Heart right ventricle (tissue), 16 donors: Measurements from ENCODE around the gene CLASRP. TPM values are rescaled to one million over a fixed set of nuclear protein-coding genes. Genes with fewer than 3 reads are reported as not detected.

Experiments used
- ATAC-seq, 8 donors: fragments of 200-7000 bp; cut with Tn5 transposase; one replicate each; pipeline ENCODE4 v1.9.1; 2020; ENCODE audit warnings: mild to moderate bottlenecking in 8 of 8, moderate library complexity in 8 of 8, moderate number of reproducible peaks in 1 of 8
- DNase-seq, 2 donors: peaks; one replicate each; pipeline ENCODE4 v3.0.0-alpha.2; 2020
- H3K27ac ChIP-seq, 10 donors: fragments of 200-600 bp; sonication (generic) in 2 of 10; one replicate each; pipeline versions ENCODE4 v1.5.0 to v1.8.0; 2020 to 2022; ENCODE audit warnings: mild to moderate bottlenecking in 3 of 10
- H3K27me3 ChIP-seq, 7 donors: fragments of 200-600 bp; one replicate each; pipeline ENCODE4 v1.8.0; 2021 to 2022; ENCODE audit warnings: mild to moderate bottlenecking in 2 of 7
- H3K36me3 ChIP-seq, 9 donors: fragments of 200-600 bp; sonication (generic) in 1 of 9; one replicate each; pipeline versions ENCODE4 v1.5.0 to v1.8.0; 2020 to 2022; ENCODE audit warnings: mild to moderate bottlenecking in 2 of 9
- H3K4me1 ChIP-seq, 9 donors: fragments of 200-600 bp; sonication (generic) in 1 of 9; one replicate each; pipeline versions ENCODE4 v1.5.0 to v1.8.0; 2020 to 2022; ENCODE audit warnings: mild to moderate bottlenecking in 4 of 9
- H3K4me3 ChIP-seq, 10 donors: fragments of 200-600 bp; sonication (generic) in 2 of 10; one replicate each; pipeline versions ENCODE4 v1.5.0 to v1.8.0; 2020 to 2022; ENCODE audit warnings: mild to moderate bottlenecking in 7 of 10, moderate library complexity in 2 of 10
- H3K9me3 ChIP-seq, 11 donors: fragments of 200-600 bp in 10 of 11; sonication (generic) in 2 of 11; one replicate each; pipeline versions ENCODE4 v1.5.0 to v1.8.0; 2013 to 2022; ENCODE audit warnings: mild to moderate bottlenecking in 2 of 11, control low read depth in 1 of 11, moderate library complexity in 1 of 11
- WGBS, 2 donors: extraction: QIAGEN DNeasy Blood & Tissue Kit; methylation state at CpG; one replicate each; pipeline ENCODE4 v1.1.7; 2013; ENCODE audit warnings: inconsistent platforms in 1 of 2; 5-methylcytosine and 5-hydroxymethylcytosine counted together
- intact Hi-C, 10 donors: fragments of 100-400 bp; cut with DNase I; formaldehyde crosslinking; loops; one replicate each; pipeline versions ENCODE4 v1.11.1 to v1.14.2; 2022
- polyA plus RNA-seq, 2 donors: library from polyadenylated mRNA; stranded (reverse); fragments of 200-250 nt; gene quantifications; one replicate each; pipeline ENCODE4 v1.2.3, GENCODE V29; 2013
- total RNA-seq, 10 donors: library from RNA; stranded (reverse); fragmentation: NEBNext Ultra II Directional in 3 of 10; extraction: Animal tissue kit (Norgen Biotek cat#: 25700) in 3 of 10; gene quantifications; one replicate each; pipeline versions ENCODE4 v1.2.1 to v1.2.4, GENCODE V29; 2021 to 2023
- TF ChIP-seq, protein P1 (sequence below), 9 donors: fragments of 200-600 bp; sonication (generic) in 2 of 9; IDR thresholded peaks; one replicate each; pipeline versions ENCODE4 v1.5.0 to v1.8.0; 2021 to 2022; ENCODE audit warnings: antibody characterized with exemption in 9 of 9, mild to moderate bottlenecking in 5 of 9, moderate library complexity in 1 of 9
- donor health status: Arrhythmogenic right ventricular cardiomyopathy.
- donor health status: ischemic (EF 13 %, LVEDD 7.1; RV severe dilation, severe dysfunction).
- donor health status: healthy with polysubstance abuse.
- donor health status: DM: no; HTN: yes; CAD: no.
- donor health status: DM: no; HTN: no; CAD: no.
- donor health status: ischemic (EF 25% LVEDD 6.9; RV normal size, moderate dysfunction).
- donor health status: ischemic (EF 25% LVEDD 5.7; RV mildly dilated, moderate dysfunction).
- donor health status: healthy.
- donor health status: DM: yes; HTN: yes; CAD: no.
- donor health status: Ischemic cardiomyopathy.
- donor health status: ischemic (EF 35%, LVEDD 5.7; RV mildly dilated, moderate dysfunction).
- donor health status: nonischemic (EF 11% LVEDD 7.7; RV severe dilation, severe dysfunction).
- donor health status: DM: yes; HTN: yes; CAD: no.
- donor health status: PGD.
- donor health status: ischemic (EF 29% LVEDD 5.4; RV normal size, mild dysfunction).
- donor health status: nonischemic (EF 23%, LVEDD 6.1; RV moderate dilation, normal function).

Gene CLASRP
- total and polyA plus RNA-seq, 12 donors: 24.0 to 142 (median 30.0) TPM

DNA sequence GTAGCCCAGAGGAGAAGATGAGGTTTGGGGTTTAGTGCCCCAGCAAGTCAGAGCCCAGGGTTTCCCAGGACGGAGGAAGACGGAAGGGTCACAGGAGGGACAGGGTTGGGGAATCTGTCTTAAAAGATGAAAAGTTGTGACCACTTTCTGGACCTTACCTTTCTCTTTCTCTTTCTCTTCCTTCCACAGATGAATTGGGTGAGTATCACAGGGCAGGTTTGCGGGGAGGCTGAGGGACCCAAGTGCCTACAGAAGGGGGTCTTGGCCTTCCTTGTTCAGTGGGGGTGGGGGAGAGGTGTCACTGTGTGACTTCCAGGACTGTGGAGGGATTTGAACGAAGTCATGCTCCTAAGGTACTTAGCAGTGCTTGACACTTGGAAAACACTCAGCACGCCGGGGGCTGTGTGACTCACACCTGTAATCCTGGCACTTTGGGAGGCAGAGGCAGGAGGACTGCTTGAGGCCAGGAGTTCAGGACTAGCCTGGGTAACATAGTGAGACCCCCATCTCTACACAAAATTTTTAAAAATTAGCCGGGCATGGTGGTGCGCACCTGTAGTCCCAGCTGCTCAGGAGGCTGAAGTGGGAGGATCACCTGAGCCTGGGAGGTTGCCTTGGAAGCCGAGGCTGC, 29.1 kb upstream of the CLASRP start:
- Histone ChIP-seq H3K9me3 (no peaks in the 10 kb centered on the region), H3K27ac (no peak overlapping the region), H3K4me3 (no peak overlapping the region), H3K27me3 (no peaks in the 10 kb centered on the region), H3K36me3 (peaks cover 0 to 93% (median 0%) of the 10 kb centered on the region in 9 donors), H3K4me1 (peaks cover 0 to 5% (median 0%) of the 10 kb centered on the region in 9 donors)
- DNase-seq (no peak), ATAC-seq (no peak)
- 92 to 98% methylated on average over 9 of the region's 9 CpGs for WGBS, 2 donors
- intact Hi-C loops: no loop called here
- TF ChIP-seq, protein P1, sequence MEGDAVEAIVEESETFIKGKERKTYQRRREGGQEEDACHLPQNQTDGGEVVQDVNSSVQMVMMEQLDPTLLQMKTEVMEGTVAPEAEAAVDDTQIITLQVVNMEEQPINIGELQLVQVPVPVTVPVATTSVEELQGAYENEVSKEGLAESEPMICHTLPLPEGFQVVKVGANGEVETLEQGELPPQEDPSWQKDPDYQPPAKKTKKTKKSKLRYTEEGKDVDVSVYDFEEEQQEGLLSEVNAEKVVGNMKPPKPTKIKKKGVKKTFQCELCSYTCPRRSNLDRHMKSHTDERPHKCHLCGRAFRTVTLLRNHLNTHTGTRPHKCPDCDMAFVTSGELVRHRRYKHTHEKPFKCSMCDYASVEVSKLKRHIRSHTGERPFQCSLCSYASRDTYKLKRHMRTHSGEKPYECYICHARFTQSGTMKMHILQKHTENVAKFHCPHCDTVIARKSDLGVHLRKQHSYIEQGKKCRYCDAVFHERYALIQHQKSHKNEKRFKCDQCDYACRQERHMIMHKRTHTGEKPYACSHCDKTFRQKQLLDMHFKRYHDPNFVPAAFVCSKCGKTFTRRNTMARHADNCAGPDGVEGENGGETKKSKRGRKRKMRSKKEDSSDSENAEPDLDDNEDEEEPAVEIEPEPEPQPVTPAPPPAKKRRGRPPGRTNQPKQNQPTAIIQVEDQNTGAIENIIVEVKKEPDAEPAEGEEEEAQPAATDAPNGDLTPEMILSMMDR (IDR thresholded peaks at IDR 0.05): no peak

DNA sequence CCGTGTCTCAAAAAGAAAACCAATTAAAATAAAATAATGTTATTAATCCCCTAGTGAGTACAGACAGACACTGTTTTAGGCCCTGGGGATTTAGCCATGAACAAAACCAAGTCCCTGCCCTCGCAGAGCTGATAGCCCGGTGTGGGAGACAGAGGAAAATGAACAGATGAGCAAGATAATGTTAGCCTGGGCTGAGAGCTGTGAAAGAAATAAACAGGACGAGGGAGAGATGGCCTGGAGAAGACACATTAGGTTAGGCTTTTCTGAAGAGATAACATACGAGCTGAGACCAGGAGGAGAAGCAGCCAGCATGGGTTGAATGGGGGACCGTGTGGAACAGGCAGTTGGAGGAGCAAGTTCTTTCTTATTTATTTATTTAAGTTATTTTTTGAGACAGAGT, 28.5 kb upstream of the CLASRP start:
- no peak for ATAC-seq
- 57 to 74% methylated on average over 6 of the region's 6 CpGs for WGBS, 2 donors

DNA sequence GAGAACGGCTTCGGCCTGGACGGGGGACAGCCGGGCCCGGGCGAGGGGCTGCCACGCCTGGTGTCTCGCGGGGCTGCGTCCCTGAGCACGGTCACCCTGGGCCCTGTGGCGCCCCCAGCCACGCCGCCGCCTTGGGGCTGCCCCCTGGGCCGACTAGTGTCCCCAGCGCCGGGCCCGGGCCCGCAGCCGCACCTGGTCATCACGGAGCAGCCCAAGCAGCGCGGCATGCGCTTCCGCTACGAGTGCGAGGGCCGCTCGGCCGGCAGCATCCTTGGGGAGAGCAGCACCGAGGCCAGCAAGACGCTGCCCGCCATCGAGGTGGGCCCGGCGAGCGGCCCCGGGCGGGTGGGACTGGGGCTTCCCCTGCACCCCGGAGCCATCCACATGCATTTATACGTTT, 26.9 kb upstream of the CLASRP start:
- Histone ChIP-seq H3K4me1 (peaks cover 0 to 3% (median 0%) of the 10 kb centered on the region in 9 donors), H3K27ac (no peak overlapping the region), H3K27me3 (no peaks in the 10 kb centered on the region), H3K4me3 (no peak overlapping the region), H3K9me3 (no peaks in the 10 kb centered on the region), H3K36me3 (peaks cover 0 to 91% (median 0%) of the 10 kb centered on the region in 9 donors)
- TF ChIP-seq, protein P1 (IDR thresholded peaks at IDR 0.05): no peak
- intact Hi-C loops: no loop called here
- DNase-seq (no peak), ATAC-seq (peak in 1 of 8 donors; percentile 39)
- WGBS, 2 donors: 97% methylated on average over 40 to 42 of the region's 42 CpGs

More for the DNA sequence above, 28.5 kb upstream of the CLASRP start:
- H3K27ac ChIP-seq: no peak overlapping the region
- H3K27me3 ChIP-seq: no peaks in the 10 kb centered on the region
- no peak for DNase-seq
- H3K9me3 ChIP-seq: no peaks in the 10 kb centered on the region
- H3K4me1 ChIP-seq: peaks cover 0 to 5% (median 0%) of the 10 kb centered on the region in 9 donors
- H3K36me3 ChIP-seq: peaks cover 0 to 93% (median 0%) of the 10 kb centered on the region in 9 donors
- TF ChIP-seq, protein P1 (IDR thresholded peaks at IDR 0.05): no peak
- H3K4me3 ChIP-seq: no peak overlapping the region
- intact Hi-C loops: no loop called here

DNA sequence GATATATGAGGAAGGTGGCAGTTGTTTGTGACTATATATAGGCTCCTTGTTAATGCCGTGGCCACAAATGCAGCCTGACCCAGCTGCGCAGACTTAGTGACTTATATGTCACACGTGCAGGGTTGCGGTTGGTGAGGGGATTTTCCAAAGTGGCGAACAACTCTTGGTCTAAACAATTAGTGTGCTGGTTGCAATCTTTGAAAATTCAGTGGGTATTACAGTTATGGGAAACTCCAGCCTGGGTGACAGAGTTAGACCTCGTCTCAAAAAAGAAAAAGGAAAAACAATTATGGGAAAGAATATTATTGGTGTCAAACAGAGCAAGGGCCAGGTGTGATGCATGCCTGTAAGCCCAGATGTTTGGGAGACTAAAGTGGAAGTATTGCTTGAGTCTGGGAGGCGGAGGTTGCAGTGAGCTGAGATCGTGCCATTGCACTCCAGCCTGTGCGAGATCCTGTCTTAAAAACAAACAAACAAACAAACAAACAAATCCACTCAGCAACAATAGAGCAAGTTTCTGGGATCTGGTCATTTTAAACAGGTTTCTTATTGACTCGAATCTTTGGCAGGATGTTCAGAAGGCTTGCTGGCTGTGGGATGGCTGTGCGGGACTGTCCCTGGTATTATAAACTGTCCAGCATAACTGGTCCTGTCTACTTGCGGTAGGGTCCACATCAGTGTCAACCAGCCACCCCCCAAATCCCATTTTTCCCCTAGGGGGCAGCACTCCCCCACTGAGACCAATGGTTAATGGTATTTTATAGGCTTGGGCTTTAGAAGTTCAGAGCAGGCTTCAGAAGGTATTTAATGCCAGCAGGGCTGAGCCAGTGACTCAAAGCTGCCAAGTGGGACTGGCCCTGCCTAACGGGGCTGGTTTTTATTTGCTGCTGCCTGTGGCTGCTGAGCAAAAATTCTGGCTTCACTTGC, 22.2 kb upstream of the CLASRP start:
- DNase-seq: peak; percentile 46 to 53
- 71 to 73% methylated on average over 13 of the region's 13 CpGs for WGBS, 2 donors

More for the DNA sequence above, 22.2 kb upstream of the CLASRP start:
- Histone ChIP-seq H3K27ac (peak overlapping the region in 1 of 10 donors; percentile 34), H3K4me1 (peaks cover 0 to 6% (median 3%) of the 10 kb centered on the region in 9 donors), H3K9me3 (no peaks in the 10 kb centered on the region), H3K4me3 (no peak overlapping the region), H3K27me3 (no peaks in the 10 kb centered on the region), H3K36me3 (peaks cover 0 to 88% (median 0%) of the 10 kb centered on the region in 9 donors)
- TF ChIP-seq, protein P1 (IDR thresholded peaks at IDR 0.05): peak; percentile 15 to 73 (median 65)
- peak; percentile 49 to 91 (median 75) for ATAC-seq
- intact Hi-C loops: loop anchor here in 1 of 10 donors (5.0 kb wide), 1 partner anchor 171 kb away; no protein-coding TSS in a partner anchor
